HepG2 (cell line): ENCODE measurements around the gene SASH3. TPM values are rescaled to one million over a fixed set of nuclear protein-coding genes. Genes with fewer than 3 reads are reported as not detected.

Experiments
- ATAC-seq: fragments of 200-7000 bp; cut with Tn5 transposase; 3 replicates; pipeline ENCODE4 v1.9.1; 2020; ENCODE audit warnings: mild to moderate bottlenecking, moderate library complexity
- BruUV-seq: library from RNA; stranded (reverse); fragments of 400-500 nt; replicated peaks from 2 replicates; lab custom pipeline; 2021; lab: Mats Ljungman, UMichigan
- CTCF ChIA-PET: fragments of 300-600 bp; formaldehyde crosslinking; extraction: SDS; loops from one replicate; lab custom pipeline; 2021; ENCODE audit warnings: low total read pairs, inconsistent platforms, low intra/inter-chr PET ratio; lab: Yijun Ruan, JAX
- POLR2A ChIA-PET: fragments of 350-600 bp; sonication (Branson Sonifier 250); formaldehyde crosslinking; loops from one replicate; lab custom pipeline; 2020; ENCODE audit warnings: antibody characterized with exemption, inconsistent platforms; lab: Yijun Ruan, JAX
- DNase-seq: peaks from one replicate; pipeline ENCODE4 v3.0.0-alpha.2; 2015; ENCODE audit warnings: low spot score
- FAIRE-seq: peaks from 3 replicates; lab custom pipeline; 2011; peaks lifted over from hg19 to GRCh38; lab: Jason Lieb, UNC
- H2AFZ ChIP-seq: one replicate; pipeline ENCODE4 v1.6.1; 2011; ENCODE audit warnings: low read length, inconsistent platforms
- H3K27ac ChIP-seq: fragments of 300-600 bp; 3 replicates; pipeline ENCODE4 v1.8.0; 2011; ENCODE audit warnings: mixed run types, mild to moderate bottlenecking, mixed read lengths, low read length, inconsistent platforms; ENCODE audit not compliant: insufficient read depth; ENCODE audit errors: extremely low read length
- H3K27me3 ChIP-seq, 2 experiments: fragments of 200-600 bp in 1 of 2; 2 replicates in 1 of 2; 3 replicates in 1 of 2; pipeline versions ENCODE4 v1.6.0 to v1.8.0; 2011; ENCODE audit warnings: low read length in 2 of 2, mild to moderate bottlenecking in 2 of 2, moderate library complexity in 2 of 2, inconsistent platforms in 1 of 2; ENCODE audit not compliant: insufficient read depth in 2 of 2, control insufficient read depth in 1 of 2
- H3K36me3 ChIP-seq, 2 experiments: fragments of 200-600 bp in 1 of 2; replicated peaks in 1 of 2; 2 replicates in 1 of 2; 3 replicates in 1 of 2; pipeline versions ENCODE4 v1.5.1 to v1.8.0; 2011; ENCODE audit warnings: low read length in 2 of 2, inconsistent platforms in 1 of 2; ENCODE audit not compliant: insufficient read depth in 2 of 2, control insufficient read depth in 1 of 2
- H3K4me1 ChIP-seq: 2 replicates; pipeline ENCODE4 v1.5.1; 2012; ENCODE audit warnings: low read length, inconsistent platforms; ENCODE audit not compliant: insufficient read depth
- H3K4me2 ChIP-seq: 2 replicates; pipeline ENCODE4 v1.6.0; 2011; ENCODE audit warnings: low read depth, low read length, inconsistent platforms
- H3K4me3 ChIP-seq, 3 experiments: fragments of 200-600 bp in 1 of 3; sonication (generic), shearing (Covaris generic) in 1 of 3; replicated peaks in 1 of 3; 2 replicates each; pipeline ENCODE4 v1.5.1; 2011 to 2016; ENCODE audit warnings: low read length in 3 of 3, inconsistent platforms in 2 of 3, low read depth in 2 of 3, mild to moderate bottlenecking in 2 of 3, control low read depth in 1 of 3, mixed read lengths in 1 of 3; ENCODE audit not compliant: insufficient read depth in 1 of 3
- H3K79me2 ChIP-seq: one replicate; pipeline ENCODE4 v1.6.1; 2011; ENCODE audit warnings: low read length, inconsistent platforms; ENCODE audit not compliant: insufficient read depth
- H3K9ac ChIP-seq: 2 replicates; pipeline ENCODE4 v1.6.0; 2011; ENCODE audit warnings: mild to moderate bottlenecking, low read depth, low read length, inconsistent platforms; ENCODE audit not compliant: insufficient read depth
- H3K9me3 ChIP-seq: 2 replicates; pipeline ENCODE4 v1.5.1; 2012; ENCODE audit warnings: mild to moderate bottlenecking, low read length
- H4K20me1 ChIP-seq: 2 replicates; pipeline ENCODE4 v1.6.0; 2011; ENCODE audit warnings: inconsistent platforms, mild to moderate bottlenecking, low read length, moderate library complexity; ENCODE audit not compliant: insufficient read depth
- HCFC1 ChIP-seq: fragments of 150-350 bp; IDR thresholded peaks from 2 replicates; pipeline ENCODE4 v1.6.1; 2014; ENCODE audit warnings: low read depth, low read length
- HOXA9 ChIP-seq: sonication (generic); formaldehyde crosslinking; IDR thresholded peaks from 2 replicates; pipeline ENCODE4 v1.8.1; 2022; ENCODE audit warnings: missing genetic modification reagents, mild to moderate bottlenecking, moderate library complexity, borderline replicate concordance
- KDM5A ChIP-seq: fragments of 200-600 bp; sonication (generic); IDR thresholded peaks from 2 replicates; pipeline ENCODE4 v1.7.0; 2018; ENCODE audit warnings: antibody characterized with exemption, mild to moderate bottlenecking, low read length, borderline replicate concordance
- NAIF1 ChIP-seq: sonication (generic); formaldehyde crosslinking; IDR thresholded peaks from 2 replicates; pipeline ENCODE4 v1.5.0; 2020; ENCODE audit warnings: mild to moderate bottlenecking, missing genetic modification reagents, borderline replicate concordance
- PAF1 ChIP-seq: IDR thresholded peaks from 2 replicates; pipeline ENCODE4 v1.6.1; 2016; ENCODE audit warnings: missing genetic modification reagents, missing compliant biosample characterization
- ZFP1 ChIP-seq: IDR thresholded peaks from 2 replicates; pipeline ENCODE4 v1.6.1; 2016
- ZFY ChIP-seq: sonication (generic); formaldehyde crosslinking; IDR thresholded peaks from 2 replicates; pipeline ENCODE4 v1.4.0; 2020; ENCODE audit warnings: missing genetic modification reagents
- WGBS: methylation state at CpG from one replicate; pipeline ENCODE4 v1.1.6; 2017; ENCODE audit warnings: low lambda C conversion rate; 5-methylcytosine and 5-hydroxymethylcytosine counted together
- in situ Hi-C: cut with HindIII; loops from 2 replicates; pipeline ENCODE4 v1.10.0; 2017; ENCODE audit warnings: low pct_unique_long_range_greater_than_20kb; ENCODE audit not compliant: extremely low pct_ligation_motif_present
- intact Hi-C: fragments of 100-400 bp; cut with micrococcal nuclease; formaldehyde crosslinking; loops from one replicate; pipeline ENCODE4 v1.10.0; 2022; ENCODE audit not compliant: unreplicated experiment
- polyA plus RNA-seq, 8 experiments: library from polyadenylated mRNA; depleted of rRNA in 3 of 8; stranded (reverse) in 7 of 8; unstranded in 1 of 8; fragments of >200 nt; fragmentation: Illumina TruSeq in 4 of 8; extraction: Trizol in 4 of 8; gene quantifications; 2 replicates each; pipeline versions ENCODE4 v1.2.1 to v1.2.3, GENCODE V29; 2011 to 2016; ENCODE audit warnings: low read depth in 4 of 8, missing spikeins in 1 of 8, mixed read lengths in 1 of 8; ENCODE audit not compliant: insufficient read depth in 1 of 8
- total RNA-seq, 5 experiments: library from RNA; depleted of rRNA; stranded (reverse); fragments of >200 nt; fragmentation: Illumina TruSeq; extraction: Trizol; gene quantifications; 2 replicates each; pipeline ENCODE4 v1.2.3, GENCODE V29; 2016; ENCODE audit warnings: low read depth in 1 of 5
- TF ChIP-seq, protein P1 (sequence below): sonication (generic); formaldehyde crosslinking; IDR thresholded peaks from 2 replicates; pipeline ENCODE4 v1.5.1; 2020; ENCODE audit warnings: mild to moderate bottlenecking, missing genetic modification reagents, moderate library complexity

Gene SASH3
- total and polyA plus RNA-seq, 2 of the 13 experiments (the other 11 are each of a cell fraction or from before 2014, with no cell fraction given): 0.08 TPM; not detected in 1

- TF ChIP-seq, protein P1, sequence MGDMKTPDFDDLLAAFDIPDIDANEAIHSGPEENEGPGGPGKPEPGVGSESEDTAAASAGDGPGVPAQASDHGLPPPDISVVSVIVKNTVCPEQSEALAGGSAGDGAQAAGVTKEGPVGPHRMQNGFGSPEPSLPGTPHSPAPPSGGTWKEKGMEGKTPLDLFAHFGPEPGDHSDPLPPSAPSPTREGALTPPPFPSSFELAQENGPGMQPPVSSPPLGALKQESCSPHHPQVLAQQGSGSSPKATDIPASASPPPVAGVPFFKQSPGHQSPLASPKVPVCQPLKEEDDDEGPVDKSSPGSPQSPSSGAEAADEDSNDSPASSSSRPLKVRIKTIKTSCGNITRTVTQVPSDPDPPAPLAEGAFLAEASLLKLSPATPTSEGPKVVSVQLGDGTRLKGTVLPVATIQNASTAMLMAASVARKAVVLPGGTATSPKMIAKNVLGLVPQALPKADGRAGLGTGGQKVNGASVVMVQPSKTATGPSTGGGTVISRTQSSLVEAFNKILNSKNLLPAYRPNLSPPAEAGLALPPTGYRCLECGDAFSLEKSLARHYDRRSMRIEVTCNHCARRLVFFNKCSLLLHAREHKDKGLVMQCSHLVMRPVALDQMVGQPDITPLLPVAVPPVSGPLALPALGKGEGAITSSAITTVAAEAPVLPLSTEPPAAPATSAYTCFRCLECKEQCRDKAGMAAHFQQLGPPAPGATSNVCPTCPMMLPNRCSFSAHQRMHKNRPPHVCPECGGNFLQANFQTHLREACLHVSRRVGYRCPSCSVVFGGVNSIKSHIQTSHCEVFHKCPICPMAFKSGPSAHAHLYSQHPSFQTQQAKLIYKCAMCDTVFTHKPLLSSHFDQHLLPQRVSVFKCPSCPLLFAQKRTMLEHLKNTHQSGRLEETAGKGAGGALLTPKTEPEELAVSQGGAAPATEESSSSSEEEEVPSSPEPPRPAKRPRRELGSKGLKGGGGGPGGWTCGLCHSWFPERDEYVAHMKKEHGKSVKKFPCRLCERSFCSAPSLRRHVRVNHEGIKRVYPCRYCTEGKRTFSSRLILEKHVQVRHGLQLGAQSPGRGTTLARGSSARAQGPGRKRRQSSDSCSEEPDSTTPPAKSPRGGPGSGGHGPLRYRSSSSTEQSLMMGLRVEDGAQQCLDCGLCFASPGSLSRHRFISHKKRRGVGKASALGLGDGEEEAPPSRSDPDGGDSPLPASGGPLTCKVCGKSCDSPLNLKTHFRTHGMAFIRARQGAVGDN (CRISPR knock-in tag): peak; percentile 29; the same call in 1 of the 2 replicates
- TF ChIP-seq ZFP1: no peak
- TF ChIP-seq NAIF1 (CRISPR knock-in tag): no peak
Measured at GRCh38 chrX:129759576-129760061, 20.1 kb upstream of the SASH3 start (continued).

DNA sequence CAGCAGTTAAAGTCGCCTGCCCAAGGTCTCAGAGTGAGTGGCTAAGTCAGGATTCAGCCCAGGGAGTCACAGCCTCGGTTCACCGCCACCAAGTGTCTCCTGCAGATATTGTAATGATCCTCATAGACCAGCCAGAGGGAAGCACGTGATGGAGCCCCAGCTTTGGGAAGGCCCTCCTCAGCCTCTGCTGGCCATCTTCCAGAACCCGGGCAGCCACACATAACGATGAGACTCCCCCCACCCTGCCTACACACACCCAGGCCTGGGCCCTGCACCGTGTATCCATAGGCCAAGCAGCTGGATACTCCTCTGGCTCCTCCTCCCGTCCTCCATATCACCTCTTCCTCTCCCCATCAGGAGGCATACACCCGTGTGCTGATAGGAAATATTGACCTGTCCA is 19.6 kb upstream of the SASH3 start:
- no peak overlapping the region for H3K4me3 ChIP-seq
- no peak overlapping the region for H3K9ac ChIP-seq
- H3K27ac ChIP-seq: no peak overlapping the region
- WGBS: no CpG with 5 or more reads among the region's 9 CpGs
- TF ChIP-seq ZFY: no peak
- TF ChIP-seq PAF1: no peak
- TF ChIP-seq HCFC1: no peak
- no peak for TF ChIP-seq KDM5A
- no peak for TF ChIP-seq HOXA9
- H3K9me3 ChIP-seq: no peaks in the 10 kb centered on the region
- no peaks in the 10 kb centered on the region for H4K20me1 ChIP-seq
- no peak overlapping the region for H3K4me2 ChIP-seq
- ATAC-seq: no peak
- H3K27me3 ChIP-seq: no peaks in the 10 kb centered on the region
- BruUV-seq: no TSS peak
- H3K79me2 ChIP-seq: no peaks in the 10 kb centered on the region
- H2AFZ ChIP-seq: no peak overlapping the region
- intact Hi-C loops (no loop called here), in situ Hi-C loops (no loop called here)
- CTCF ChIA-PET: no interaction called here
- no peak for DNase-seq
- H3K4me1 ChIP-seq: no peaks in the 10 kb centered on the region
- FAIRE-seq: no peak
- no peaks in the 10 kb centered on the region for H3K36me3 ChIP-seq
- POLR2A ChIA-PET: interaction anchor here (0.6 kb wide), 1 partner anchor 14 kb away, joined by 3 read pairs; no protein-coding TSS in a partner anchor
